ENCODE results near the gene ZC3H13.

ZC3H13 gene, protein sequence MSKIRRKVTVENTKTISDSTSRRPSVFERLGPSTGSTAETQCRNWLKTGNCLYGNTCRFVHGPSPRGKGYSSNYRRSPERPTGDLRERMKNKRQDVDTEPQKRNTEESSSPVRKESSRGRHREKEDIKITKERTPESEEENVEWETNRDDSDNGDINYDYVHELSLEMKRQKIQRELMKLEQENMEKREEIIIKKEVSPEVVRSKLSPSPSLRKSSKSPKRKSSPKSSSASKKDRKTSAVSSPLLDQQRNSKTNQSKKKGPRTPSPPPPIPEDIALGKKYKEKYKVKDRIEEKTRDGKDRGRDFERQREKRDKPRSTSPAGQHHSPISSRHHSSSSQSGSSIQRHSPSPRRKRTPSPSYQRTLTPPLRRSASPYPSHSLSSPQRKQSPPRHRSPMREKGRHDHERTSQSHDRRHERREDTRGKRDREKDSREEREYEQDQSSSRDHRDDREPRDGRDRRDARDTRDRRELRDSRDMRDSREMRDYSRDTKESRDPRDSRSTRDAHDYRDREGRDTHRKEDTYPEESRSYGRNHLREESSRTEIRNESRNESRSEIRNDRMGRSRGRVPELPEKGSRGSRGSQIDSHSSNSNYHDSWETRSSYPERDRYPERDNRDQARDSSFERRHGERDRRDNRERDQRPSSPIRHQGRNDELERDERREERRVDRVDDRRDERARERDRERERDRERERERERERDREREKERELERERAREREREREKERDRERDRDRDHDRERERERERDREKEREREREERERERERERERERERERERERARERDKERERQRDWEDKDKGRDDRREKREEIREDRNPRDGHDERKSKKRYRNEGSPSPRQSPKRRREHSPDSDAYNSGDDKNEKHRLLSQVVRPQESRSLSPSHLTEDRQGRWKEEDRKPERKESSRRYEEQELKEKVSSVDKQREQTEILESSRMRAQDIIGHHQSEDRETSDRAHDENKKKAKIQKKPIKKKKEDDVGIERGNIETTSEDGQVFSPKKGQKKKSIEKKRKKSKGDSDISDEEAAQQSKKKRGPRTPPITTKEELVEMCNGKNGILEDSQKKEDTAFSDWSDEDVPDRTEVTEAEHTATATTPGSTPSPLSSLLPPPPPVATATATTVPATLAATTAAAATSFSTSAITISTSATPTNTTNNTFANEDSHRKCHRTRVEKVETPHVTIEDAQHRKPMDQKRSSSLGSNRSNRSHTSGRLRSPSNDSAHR (N-terminal part only)

DNA sequence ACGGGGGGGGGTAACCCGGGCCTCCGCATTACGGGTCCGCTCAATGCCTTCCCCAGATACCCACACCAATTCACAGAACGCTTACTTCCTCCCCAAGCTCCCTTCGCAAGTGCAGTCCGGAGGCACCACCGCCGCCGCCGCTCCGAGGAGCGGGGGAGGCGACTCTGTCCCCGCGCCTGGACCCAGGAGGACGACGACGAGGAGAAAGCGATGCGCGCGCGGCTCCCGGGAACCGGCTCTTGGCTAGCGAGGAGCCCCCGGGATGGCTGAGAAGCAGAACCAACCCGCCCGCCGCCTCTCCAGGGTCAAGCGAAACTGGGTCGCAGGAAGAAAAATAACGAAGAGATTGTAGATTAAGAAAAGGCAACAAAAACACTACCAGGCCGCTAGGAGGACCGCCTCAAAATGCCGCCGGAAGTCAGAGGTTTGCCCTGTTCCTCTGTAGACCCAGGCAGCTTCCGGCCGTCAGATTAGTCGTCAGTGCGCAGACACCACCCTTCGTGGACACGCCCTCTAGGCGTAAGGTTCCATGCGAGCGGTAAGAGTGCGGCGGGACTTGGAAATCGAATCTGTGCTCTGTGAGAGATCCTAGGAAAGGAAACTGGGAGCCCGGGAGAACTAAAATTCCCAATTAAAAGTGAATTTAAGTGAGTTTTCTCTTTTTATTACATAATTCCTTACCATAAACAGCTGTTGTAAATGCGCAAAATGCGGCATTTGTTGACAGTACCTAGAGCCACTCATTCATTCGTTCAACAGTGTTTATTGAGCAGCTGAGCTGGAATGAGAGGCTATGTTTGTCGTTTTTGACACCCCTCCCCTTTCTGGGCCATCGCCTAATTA lies at the start of gene ZC3H13:
ZC3H13 (minus strand) TSS at position 428 of the 843 bp plus-strand sequence. CDS start 7,239 bp downstream, outside the sequence.
- in situ Hi-C loops (cut with MboI; ENCODE audit: low pct_unique_long_range_greater_than_20kb, low sequenced_read_pairs, unreplicated experiment), result no loop called here
- peak; percentile 13 for TF ChIP-seq CTCF (IDR thresholded peaks at IDR 0.05; ENCODE audit: extremely low read depth, insufficient read depth, missing control alignments)
- peak; percentile 90 for DNase-seq (ENCODE audit: low spot score)

GRCh38 chr13:46102255-46102605 lies 49.7 kb upstream of the ZC3H13 start:
- no peak for DNase-seq (ENCODE audit: low spot score)
- in situ Hi-C loops (cut with MboI; ENCODE audit: low pct_unique_long_range_greater_than_20kb, low sequenced_read_pairs, unreplicated experiment), result no loop called here
- TF ChIP-seq CTCF (IDR thresholded peaks at IDR 0.05; ENCODE audit: extremely low read depth, insufficient read depth, missing control alignments), result no peak

DNA sequence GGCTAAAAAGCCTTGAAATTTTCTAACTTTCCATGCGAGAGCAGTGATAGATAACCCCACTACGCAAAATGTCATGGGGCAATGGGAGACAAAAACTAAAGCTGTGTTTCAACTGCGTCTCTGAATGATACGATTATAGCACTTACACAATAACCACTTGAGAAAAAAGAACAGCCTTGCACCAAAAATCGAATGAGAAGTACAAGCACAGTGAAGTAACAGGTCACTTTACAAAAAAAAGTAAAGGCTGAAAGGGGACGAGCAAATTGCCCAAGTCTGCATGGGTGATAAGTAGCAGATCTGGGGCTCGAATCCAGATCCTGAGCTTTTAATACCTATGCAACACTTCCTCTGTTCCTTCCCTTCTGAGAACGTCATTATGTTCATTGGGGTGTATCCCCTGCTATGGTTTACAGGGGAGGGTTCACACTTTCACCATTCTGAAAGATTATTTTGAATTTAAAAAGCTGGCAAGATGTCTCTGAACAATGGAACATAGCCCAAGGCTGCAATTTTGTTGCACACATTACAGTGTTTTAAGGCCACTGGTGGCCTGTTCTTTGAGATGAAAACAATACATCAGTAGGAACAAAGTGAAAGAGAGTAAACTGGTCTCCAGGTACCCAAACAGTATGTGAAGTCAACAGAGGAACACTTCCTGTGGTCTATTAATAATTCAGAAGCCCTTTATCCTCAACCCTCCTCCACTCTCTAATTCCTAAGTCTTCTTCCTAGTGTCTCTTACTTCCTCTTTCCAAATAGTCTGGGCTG lies 49.1 kb upstream of the ZC3H13 start:
- TF ChIP-seq CTCF (IDR thresholded peaks at IDR 0.05; ENCODE audit: extremely low read depth, insufficient read depth, missing control alignments), result no peak
- in situ Hi-C loops (cut with MboI; ENCODE audit: low pct_unique_long_range_greater_than_20kb, low sequenced_read_pairs, unreplicated experiment), result no loop called here
- no peak for DNase-seq (ENCODE audit: low spot score)

DNA sequence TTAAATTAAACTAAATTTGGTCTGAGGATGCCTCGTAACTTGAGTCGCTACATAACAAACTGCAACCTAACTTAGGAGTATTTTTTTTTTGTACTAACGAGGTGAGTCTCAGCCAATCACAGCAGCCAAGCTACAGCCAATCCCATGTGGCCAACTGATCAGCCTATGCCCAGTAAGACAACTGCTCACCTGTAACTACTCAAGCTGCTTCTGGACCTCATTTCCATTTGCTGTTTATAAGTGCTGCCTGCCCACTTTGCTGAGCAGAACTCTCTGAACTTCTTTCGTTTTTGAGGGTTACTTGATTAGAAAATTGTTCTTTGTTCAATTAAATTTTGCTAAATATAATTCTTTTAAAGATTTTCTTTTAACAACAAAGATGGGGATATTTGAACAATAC lies 48.5 kb upstream of the ZC3H13 start:
- TF ChIP-seq CTCF (IDR thresholded peaks at IDR 0.05; ENCODE audit: extremely low read depth, insufficient read depth, missing control alignments), result no peak
- DNase-seq (ENCODE audit: low spot score), result no peak
- in situ Hi-C loops (cut with MboI; ENCODE audit: low pct_unique_long_range_greater_than_20kb, low sequenced_read_pairs, unreplicated experiment), result no loop called here

DNA sequence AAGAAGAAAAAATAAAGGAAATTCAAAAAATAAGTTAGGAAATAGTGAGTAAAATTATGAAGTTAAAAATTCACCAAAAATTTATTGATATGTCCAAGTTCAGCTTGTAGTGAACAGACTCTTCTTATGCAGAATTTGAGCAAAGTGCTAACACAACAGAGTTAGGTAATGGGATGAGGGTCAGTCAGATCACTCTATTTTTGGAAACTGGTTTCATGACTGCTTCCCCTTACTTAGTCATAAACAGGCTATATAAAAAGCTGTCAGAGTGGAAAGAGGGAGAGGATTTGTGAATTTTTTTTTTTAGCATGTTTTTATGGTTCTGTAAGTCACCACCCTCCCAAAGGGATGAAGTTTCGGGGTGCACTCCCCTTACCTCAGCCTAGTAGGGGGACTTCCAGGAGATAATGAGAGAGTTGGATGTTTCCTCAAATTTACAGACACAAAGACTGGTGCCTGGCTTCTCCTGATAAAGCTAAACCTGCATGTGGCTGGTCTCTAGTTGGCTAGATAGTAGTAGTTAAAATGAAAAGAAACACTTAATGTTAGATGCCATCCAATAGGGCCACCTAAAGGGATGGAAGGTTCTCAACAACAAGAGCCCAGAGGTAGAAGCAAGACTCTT lies 47.8 kb upstream of the ZC3H13 start:
- in situ Hi-C loops (cut with MboI; ENCODE audit: low pct_unique_long_range_greater_than_20kb, low sequenced_read_pairs, unreplicated experiment), result no loop called here
- no peak for TF ChIP-seq CTCF (IDR thresholded peaks at IDR 0.05; ENCODE audit: extremely low read depth, insufficient read depth, missing control alignments)
- DNase-seq (ENCODE audit: low spot score), result peak; percentile 44
